Stimulated activated CD4-positive, alpha-beta T cell treated with anti-CD3 and anti-CD28 coated beads, Interleukin-12 subunit alpha, Interleukin-12 subunit beta, amount 100 ng/mL, for 4 hours (primary cell): ENCODE measurements around the gene ANAPC5.
"Not testable (repeated sequence)": the region's sequence is repeated elsewhere in the genome, so short reads cannot be mapped to it uniquely, and the experiment has no call there.

Experiments
- DNase-seq: peaks from one replicate; pipeline ENCODE4 v3.0.0-alpha.2; 2020

Gene ANAPC5

GRCh38 chr12:121365416-121366062, 13.3 kb upstream of the ANAPC5 start:
- DNase-seq = no peak

GRCh38 chr12:121364683-121365121, 12.5 kb upstream of the ANAPC5 start:
- no peak for DNase-seq

DNA sequence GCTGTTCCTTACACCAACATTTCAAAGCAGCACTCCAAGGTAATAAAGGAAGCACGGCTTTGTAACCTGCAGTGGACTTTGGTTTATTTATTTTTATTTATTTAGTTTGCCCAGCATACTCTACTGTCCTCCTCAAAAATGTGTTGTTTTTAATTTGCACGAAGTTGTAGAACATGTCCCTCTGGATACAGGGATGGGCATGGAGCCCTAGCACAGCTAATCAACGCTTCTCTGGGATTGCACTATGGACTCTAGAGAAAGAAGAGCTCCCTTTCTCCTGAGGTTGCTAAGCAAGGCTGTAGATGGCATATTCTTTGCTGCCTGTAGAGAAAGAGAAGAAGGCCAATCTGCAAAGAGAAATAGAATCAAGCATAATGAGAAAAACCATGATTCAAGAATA, 5.9 kb upstream of the ANAPC5 start:
- DNase-seq = no peak

DNA sequence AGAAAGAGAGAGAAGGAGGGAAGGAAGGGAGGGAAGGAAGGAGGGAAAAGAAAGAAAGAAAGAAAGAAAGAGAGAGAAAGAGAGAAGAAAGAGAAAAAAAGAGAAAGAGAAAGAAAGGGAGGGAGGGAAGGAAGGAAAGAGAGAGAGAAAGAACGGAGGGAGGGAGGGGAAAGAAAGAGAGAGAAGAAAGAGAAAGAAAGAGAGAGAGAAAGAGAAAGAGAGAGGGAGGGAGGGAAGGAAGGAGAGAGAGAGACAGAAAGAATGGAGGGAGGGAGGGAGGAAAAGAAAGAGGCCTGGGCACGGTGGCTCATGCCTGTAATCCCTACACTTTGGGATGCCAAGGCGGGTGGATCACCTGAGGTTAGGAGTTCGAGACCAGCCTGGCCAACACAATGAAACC, 5.1 kb upstream of the ANAPC5 start:
- no peak for DNase-seq

DNA sequence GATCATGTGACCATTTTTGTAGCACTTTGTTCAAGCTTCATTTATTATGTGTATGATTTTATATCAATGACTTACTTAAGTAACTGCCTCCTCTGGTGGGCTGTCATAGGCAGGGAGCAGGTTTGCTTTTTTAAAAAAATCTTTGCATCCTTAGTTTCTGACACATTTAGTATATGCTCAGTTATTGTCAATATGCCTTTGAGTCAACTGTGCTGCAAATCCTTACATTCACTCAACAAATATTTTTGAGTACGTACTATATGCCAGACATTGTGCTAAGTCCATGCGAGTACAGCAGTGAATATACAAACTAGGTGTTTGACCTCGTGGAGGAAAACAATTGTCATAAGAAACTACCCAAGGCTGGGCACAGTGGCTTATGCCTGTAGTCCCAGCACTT, 4.4 kb upstream of the ANAPC5 start:
- DNase-seq = no peak

GRCh38 chr12:121355818-121356217, 3.6 kb upstream of the ANAPC5 start:
- DNase-seq = no peak

GRCh38 chr12:121352682-121353018, 439 bp upstream of the ANAPC5 start:
- no peak for DNase-seq

- no peak for DNase-seq
Measured at GRCh38 chr12:121346747-121347146, 5.5 kb downstream of the ANAPC5 start.

- DNase-seq = no peak
Measured at GRCh38 chr12:121345151-121345815, 6.9 kb downstream of the ANAPC5 start.

DNA sequence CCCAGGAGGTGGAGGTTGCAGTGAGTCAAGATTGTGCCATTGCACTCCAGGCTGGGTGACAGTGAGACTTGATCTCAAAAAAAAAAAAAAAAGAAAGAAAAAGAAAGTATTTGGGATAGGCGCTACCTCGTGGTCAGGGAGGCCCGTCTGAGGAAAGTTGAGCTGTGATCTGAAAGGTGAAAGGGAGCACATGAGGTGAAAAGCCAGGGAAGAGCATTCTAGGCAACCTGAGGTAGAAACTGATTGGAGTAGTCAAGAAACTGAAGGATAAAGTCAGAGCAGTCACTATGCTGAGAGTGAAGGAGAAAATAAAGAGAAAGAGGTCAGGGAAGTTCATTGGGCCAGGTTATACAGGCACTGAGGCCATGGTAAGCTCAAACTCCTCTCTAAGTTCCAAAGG, 7.7 kb downstream of the ANAPC5 start:
- DNase-seq = no peak

DNA sequence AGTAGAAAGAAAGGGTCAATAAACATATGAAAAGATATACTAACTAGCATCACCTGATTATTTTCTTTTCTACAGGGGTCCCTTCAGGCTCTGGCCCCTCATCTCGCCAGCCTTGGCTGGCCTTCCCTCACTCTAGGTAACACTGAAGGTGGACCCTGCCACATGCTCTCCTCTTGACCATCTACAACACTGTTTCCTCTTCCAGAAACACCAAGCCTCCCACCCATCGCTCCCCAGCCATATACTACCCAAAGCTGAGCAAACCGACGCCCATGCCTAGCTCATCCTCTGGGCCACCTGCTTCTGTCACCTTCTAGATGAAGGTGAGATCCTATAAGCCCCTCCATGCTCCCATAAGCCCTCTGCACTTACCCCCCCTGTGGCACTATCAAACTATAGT, 14.8 kb downstream of the ANAPC5 start:
- no peak for DNase-seq

DNA sequence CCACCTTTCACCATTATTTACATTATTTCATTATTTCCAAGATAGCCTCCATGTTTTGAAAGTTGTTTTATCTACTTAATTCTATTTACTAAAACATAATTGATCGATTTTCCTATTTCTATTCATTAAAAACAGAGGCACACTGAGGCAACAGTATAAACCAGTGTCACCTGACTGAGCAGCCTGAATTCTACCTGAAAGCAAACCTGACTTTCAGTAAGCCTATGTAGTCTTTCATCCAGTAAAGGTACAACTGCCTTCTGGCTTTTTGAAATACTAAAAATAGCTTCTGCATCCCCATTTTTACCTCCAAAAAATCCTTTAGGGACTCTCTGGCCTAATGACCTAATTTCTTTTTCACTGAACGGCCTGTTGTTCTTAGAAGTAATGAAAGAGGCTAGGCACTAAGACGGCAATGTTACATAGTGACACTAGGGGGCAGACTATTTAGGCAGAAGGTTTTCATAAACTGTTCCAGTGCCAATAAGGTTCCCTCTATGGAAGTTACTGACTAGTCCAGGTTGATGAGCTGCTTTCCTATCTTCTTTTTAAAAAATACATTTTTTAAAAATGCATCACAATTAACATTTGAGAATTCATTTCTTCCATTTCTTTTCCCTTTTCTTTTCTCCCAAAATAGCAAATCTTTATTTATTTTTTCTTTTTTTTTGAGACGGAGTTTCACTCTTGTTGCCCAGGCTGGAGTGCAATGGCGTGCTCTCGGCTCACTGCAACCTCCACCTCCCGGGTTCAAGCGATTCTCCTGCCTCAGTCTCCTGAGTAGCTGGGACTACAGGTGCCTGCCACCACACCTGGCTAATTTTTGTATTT, 17.5 kb downstream of the ANAPC5 start:
- DNase-seq = no peak

- no peak for DNase-seq
Measured at GRCh38 chr12:121333747-121334146, 18.5 kb downstream of the ANAPC5 start.

DNA sequence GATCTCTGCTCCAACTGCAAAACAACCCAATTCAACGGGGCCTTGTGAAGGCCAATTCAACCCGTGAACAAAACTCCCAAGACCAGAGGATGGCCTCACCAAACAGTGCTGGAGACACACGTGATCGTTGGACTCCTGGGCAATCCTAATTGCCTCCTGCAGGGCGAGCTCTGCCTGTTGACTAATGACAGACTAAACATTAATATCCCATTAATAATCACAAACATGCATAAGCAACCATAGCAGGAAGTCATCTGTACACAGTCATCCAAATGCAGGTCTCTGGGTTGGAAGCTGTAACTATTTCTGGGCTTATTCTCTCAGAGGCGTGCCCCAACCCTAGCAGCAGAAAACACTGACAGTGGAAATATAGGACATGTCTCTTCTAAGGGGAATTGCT, 21.0 kb downstream of the ANAPC5 start:
- no peak for DNase-seq

- DNase-seq = no peak
Measured at GRCh38 chr12:121330692-121331091, 21.5 kb downstream of the ANAPC5 start.

- DNase-seq = no peak
Measured at GRCh38 chr12:121330195-121330594, 22.0 kb downstream of the ANAPC5 start.

DNA sequence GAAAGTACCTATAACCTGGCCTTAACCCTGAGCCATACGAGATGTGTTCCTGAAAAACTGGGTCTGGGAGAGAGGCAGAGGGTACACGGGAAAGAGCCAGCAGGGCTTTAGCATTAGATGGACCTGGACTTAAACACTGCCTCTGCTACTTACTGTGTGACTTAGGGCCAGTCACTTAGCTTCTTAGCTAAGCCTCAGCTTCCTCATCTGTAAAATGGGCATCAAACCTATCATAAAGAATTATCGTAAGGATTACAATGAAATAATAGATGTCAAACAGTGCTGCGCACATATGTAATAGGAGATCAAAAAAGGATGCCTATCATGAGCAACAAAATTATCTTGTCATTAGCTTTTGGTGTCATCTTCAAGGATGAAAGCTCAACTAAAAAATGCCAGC, 23.6 kb downstream of the ANAPC5 start:
- DNase-seq = no peak

DNA sequence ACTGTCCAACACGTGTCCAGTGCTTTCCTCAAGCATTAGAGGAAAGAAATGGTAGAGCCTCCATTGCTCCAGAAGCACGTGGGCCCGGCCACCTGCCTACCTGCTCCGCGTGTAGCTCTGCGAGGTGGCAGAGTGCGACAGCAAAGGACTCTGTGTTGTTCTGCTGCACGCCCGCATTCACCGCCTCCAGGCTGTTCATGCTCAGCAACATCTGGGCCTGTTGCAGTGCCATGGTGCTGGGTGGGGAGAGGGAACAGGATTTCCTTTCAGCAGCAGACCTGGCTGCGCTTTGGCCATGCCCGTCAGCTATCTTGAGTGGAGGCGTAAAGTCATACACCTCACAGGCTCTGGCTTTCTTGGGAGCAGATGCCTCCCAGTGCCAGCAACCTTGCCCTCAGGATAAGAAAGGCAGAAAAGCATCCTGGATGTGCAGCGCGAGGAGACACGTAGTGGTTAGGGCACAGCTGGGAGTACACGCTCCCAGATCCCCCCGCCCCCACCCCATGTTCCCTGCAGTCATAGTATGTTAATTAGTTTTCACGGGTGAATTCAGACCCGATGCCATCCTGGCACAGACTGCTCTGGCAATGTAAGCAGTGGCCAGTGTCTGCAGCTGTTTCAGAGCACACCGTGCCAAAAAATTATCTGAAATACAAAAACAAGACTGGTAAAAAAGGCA, 25.1 kb downstream of the ANAPC5 start:
- no peak for DNase-seq

- DNase-seq = no peak
Measured at GRCh38 chr12:121325922-121326396, 26.3 kb downstream of the ANAPC5 start.

DNA sequence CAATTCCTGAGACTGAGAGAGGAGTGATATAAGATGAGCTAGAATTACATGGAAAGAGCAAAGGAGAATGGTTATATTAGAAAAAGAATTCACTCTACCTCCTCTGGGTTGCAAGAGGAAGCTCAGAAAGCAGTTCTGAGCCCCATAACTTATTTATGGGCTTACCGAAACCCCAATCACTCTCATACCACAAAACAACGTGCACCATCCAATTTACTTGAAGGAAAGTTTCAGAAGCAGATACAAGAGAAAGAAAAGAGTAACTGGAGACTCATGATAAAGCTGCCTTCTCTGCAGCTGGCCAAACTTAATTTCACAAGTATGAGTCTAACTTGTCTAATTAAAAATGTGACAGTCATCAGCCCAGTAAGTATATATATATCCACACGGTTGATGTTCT, 28.3 kb downstream of the ANAPC5 start:
- no peak for DNase-seq

- DNase-seq = no peak
Measured at GRCh38 chr12:121318121-121318520, 34.1 kb downstream of the ANAPC5 start.

- DNase-seq = no peak
Measured at GRCh38 chr12:121314431-121314830, 37.8 kb downstream of the ANAPC5 start.

GRCh38 chr12:121310231-121310630, 42.0 kb downstream of the ANAPC5 start:
- not testable (repeated sequence) for DNase-seq
